Prostate gland (tissue), 2 donors: Measurements from ENCODE around the gene MACO1.

Experiments used
- POLR2A ChIP-seq: fragments of 450-650 bp; IDR thresholded peaks from one replicate; pipeline ENCODE4 v1.6.1; 2016; ENCODE audit warnings: antibody characterized with exemption, mild to moderate bottlenecking
- POLR2AphosphoS5 ChIP-seq: sonication (generic); formaldehyde crosslinking; IDR thresholded peaks from one replicate; pipeline ENCODE4 v1.6.1; 2017; ENCODE audit warnings: antibody characterized with exemption
- TF ChIP-seq, protein P1 (sequence below), 4 experiments: fragments of 200-600 bp in 2 of 4; fragments of 450-650 bp in 2 of 4; sonication (generic) in 2 of 4; IDR thresholded peaks; 1 replicate in 3 of 4; 2 replicates in 1 of 4; pipeline ENCODE4 v1.5.1; 2016 to 2019; ENCODE audit warnings: antibody characterized with exemption in 4 of 4, mild to moderate bottlenecking in 2 of 4, moderate library complexity in 2 of 4

DNA sequence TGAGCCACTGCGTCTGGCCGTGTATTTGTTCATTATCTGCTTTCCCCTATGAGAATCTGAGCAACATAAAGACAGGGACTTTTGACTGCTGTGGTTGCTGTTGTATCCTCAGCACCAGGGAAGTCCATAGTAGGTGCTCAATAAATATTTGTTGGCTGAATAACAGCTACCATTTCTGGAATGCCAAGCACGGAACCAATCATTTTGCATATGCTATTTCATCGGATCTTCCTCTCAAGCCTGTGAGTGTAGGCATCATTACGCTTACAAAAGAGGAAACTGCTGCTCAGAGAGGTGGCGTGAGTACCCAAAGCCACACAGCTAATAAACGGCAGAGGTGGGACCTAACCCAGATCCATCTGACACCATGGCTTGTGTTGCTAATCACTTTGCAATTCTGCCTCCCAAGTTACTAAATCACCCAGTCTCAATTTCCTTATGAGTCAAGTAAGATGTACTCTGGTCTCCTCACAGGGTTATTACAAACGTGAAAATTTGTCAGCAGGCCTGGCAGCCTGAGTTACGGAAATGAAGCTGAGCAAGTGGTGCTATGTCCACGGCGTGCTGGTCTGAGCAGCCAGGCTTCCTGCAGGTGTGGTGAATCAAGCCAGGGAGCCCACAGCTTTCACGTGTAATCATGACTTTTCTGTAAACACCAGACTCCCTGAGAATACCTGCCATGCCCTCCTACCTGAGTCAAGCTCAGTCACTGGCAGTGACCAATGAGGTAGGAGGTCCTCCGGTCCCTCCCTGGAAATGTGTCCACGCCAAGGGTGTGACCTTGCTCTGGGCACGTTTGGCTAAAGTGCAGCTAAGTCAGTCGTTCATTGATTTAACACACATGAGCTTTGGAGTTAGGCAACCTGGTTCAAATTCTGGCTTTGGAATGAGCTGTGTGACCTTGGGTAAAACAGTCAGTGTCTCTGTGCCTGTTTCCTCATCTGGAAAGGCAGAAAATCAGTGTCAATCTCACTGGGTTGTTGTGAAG is 5.3 kb upstream of the MACO1 start:
- no peak for TF ChIP-seq POLR2A
- TF ChIP-seq, protein P1, sequence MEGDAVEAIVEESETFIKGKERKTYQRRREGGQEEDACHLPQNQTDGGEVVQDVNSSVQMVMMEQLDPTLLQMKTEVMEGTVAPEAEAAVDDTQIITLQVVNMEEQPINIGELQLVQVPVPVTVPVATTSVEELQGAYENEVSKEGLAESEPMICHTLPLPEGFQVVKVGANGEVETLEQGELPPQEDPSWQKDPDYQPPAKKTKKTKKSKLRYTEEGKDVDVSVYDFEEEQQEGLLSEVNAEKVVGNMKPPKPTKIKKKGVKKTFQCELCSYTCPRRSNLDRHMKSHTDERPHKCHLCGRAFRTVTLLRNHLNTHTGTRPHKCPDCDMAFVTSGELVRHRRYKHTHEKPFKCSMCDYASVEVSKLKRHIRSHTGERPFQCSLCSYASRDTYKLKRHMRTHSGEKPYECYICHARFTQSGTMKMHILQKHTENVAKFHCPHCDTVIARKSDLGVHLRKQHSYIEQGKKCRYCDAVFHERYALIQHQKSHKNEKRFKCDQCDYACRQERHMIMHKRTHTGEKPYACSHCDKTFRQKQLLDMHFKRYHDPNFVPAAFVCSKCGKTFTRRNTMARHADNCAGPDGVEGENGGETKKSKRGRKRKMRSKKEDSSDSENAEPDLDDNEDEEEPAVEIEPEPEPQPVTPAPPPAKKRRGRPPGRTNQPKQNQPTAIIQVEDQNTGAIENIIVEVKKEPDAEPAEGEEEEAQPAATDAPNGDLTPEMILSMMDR (IDR thresholded peaks at IDR 0.05): no peak
- TF ChIP-seq POLR2AphosphoS5: no peak
